GM18868 (cell line): ENCODE data around the gene CCDC92B.
A peak's percentile ranks its signal among the peaks of the same experiment; 100 is the strongest.

Source experiments
- ATAC-seq: cut with Tn5 transposase; IDR thresholded peaks from one replicate; pipeline ENCODE4 v1.9.1; 2021; ENCODE audit warnings: mild to moderate bottlenecking, moderate library complexity; ENCODE audit not compliant: unreplicated experiment

CCDC92B gene

GRCh38 chr17:2723505-2723996, 25.9 kb downstream of the CCDC92B start:
- no peak for ATAC-seq

GRCh38 chr17:2722611-2723010, 26.8 kb downstream of the CCDC92B start:
- ATAC-seq, result no peak

GRCh38 chr17:2721603-2722002, 27.8 kb downstream of the CCDC92B start:
- ATAC-seq, result no peak

- no peak for ATAC-seq
Measured at GRCh38 chr17:2719861-2720260, 29.6 kb downstream of the CCDC92B start.

- no peak for ATAC-seq
Measured at GRCh38 chr17:2718150-2718938, 31.1 kb downstream of the CCDC92B start.

- ATAC-seq, result no peak
Measured at GRCh38 chr17:2716649-2717048, 32.8 kb downstream of the CCDC92B start.

- no peak for ATAC-seq
Measured at GRCh38 chr17:2713881-2714280, 35.6 kb downstream of the CCDC92B start.

GRCh38 chr17:2712300-2713043, 37.0 kb downstream of the CCDC92B start:
- no peak for ATAC-seq

- peak; percentile 71 for ATAC-seq
Measured at GRCh38 chr17:2711608-2712299, 37.7 kb downstream of the CCDC92B start, which contains the start of gene CLUH. TSS of gene CLUH (minus strand) at chr17:2711764. CDS start at chr17:2711661, 103 bp downstream.

GRCh38 chr17:2710803-2711607, 38.4 kb downstream of the CCDC92B start:
- peak; percentile 23 for ATAC-seq

GRCh38 chr17:2710071-2710802, 39.2 kb downstream of the CCDC92B start:
- no peak for ATAC-seq

- no peak for ATAC-seq
Measured at GRCh38 chr17:2709183-2709661, 40.2 kb downstream of the CCDC92B start.

- ATAC-seq, result no peak
Measured at GRCh38 chr17:2708585-2709182, 40.8 kb downstream of the CCDC92B start.

GRCh38 chr17:2707721-2708584, 41.5 kb downstream of the CCDC92B start:
- ATAC-seq, result no peak

- ATAC-seq, result no peak
Measured at GRCh38 chr17:2706911-2707510, 42.4 kb downstream of the CCDC92B start.

- ATAC-seq, result no peak
Measured at GRCh38 chr17:2705888-2706795, 43.3 kb downstream of the CCDC92B start.

GRCh38 chr17:2705263-2705662, 44.2 kb downstream of the CCDC92B start:
- ATAC-seq, result no peak
